Effector memory CD4-positive, alpha-beta T cell (primary cell): ENCODE data around the gene CLEC4G.

ENCODE experiments used
- DNase-seq, 3 donors: peaks; one replicate each; pipeline ENCODE4 v3.0.0-alpha.2; 2020
- H3K27ac ChIP-seq: 2 replicates; pipeline ENCODE4 v1.7.0; 2013; ENCODE audit warnings: mild to moderate bottlenecking, low read length, moderate library complexity; ENCODE audit not compliant: insufficient read depth, poor library complexity, severe bottlenecking
- H3K27me3 ChIP-seq: replicated peaks from 2 replicates; pipeline ENCODE4 v1.7.0; 2013; ENCODE audit warnings: mild to moderate bottlenecking, low read length; ENCODE audit not compliant: insufficient read depth, control insufficient read depth, poor library complexity, severe bottlenecking
- H3K36me3 ChIP-seq: 2 replicates; pipeline ENCODE4 v1.7.0; 2013; ENCODE audit warnings: mild to moderate bottlenecking, low read length, moderate library complexity; ENCODE audit not compliant: control insufficient read depth, insufficient read depth
- H3K4me1 ChIP-seq: 2 replicates; pipeline ENCODE4 v1.7.0; 2013; ENCODE audit warnings: low read length, mild to moderate bottlenecking; ENCODE audit not compliant: control insufficient read depth, insufficient read depth, poor library complexity, severe bottlenecking
- H3K4me3 ChIP-seq: 2 replicates; pipeline ENCODE4 v1.7.0; 2013; ENCODE audit warnings: low read length, low read depth, mild to moderate bottlenecking; ENCODE audit not compliant: insufficient read depth, poor library complexity, severe bottlenecking
- H3K9me3 ChIP-seq: 2 replicates; pipeline ENCODE4 v1.7.0; 2013; ENCODE audit warnings: mild to moderate bottlenecking, low read length, moderate library complexity; ENCODE audit not compliant: control insufficient read depth

The CLEC4G gene

DNA sequence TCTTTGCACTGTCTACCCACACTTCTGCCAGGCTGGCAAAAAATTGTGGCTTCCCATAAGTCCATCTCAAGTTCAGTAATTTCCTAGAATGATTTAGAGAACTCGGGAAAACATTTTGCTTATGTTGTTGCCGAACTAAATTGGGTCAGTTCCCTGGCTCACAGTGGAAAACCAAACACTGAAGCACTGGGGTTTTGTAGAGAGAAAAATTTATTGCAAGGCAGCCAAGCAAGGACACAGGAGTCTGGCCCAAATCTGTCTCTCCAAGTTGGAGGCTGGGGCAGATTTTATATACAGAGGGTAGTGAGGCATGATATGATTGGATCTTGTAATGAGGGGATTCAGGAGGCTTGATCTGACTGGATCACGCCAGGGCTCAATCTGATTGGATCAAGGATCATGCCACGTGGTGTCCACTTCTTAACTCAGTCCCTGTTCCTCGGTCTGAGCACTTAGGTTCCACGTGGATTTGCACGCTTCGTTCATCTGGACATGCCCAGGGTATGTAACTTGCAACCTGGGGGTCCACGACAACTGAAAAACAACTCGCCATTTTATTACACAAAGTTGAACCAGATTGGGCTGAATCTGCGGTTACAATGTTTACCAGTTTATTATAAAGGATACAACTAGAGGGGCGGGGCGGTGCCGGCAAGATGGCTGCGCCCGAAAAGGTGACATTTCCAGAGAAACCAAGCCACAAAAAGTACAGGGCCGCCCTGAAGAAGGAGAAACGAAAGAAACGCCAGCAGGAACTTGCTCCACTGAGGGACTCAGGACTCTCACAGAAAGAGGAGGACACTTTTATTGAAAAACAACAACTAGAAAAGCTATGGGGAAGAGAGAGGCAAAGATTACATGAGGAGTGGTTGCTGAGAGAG is 8.1 kb upstream of the CLEC4G start:
- no peaks in the 10 kb centered on the region for H3K9me3 ChIP-seq
- H3K4me3 ChIP-seq = no peak overlapping the region
- H3K27ac ChIP-seq = no peak overlapping the region
- no peak for DNase-seq
- H3K4me1 ChIP-seq = no peaks in the 10 kb centered on the region
- H3K36me3 ChIP-seq = no peaks in the 10 kb centered on the region
- H3K27me3 ChIP-seq = no peaks in the 10 kb centered on the region

DNA sequence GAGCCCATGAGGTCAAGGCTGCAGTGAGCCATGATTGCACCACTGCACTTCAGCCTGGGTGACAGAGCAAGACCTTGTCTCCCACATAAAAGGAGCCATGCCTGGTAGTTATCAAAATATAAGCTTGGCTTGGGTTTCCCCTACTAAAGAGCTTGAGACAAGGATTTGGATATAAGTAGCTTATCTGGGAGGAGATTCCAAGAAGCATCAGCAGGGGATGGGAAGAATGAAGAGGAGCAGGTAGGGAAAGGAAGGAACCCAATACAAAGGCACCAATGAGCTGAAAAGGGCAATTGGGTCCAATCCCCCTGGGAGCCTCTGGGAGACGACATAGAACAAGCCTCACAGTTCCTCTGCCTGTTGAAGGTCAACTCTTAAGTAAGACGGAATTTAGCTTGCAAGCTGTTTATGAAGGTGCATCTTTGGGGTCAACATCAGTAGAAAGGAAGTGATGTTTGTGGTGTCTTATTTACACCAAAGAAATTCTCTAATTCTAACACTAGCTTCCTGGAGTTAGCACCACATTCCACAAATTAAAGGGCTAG is 7.4 kb upstream of the CLEC4G start:
- DNase-seq = no peak
- no peaks in the 10 kb centered on the region for H3K36me3 ChIP-seq
- no peak overlapping the region for H3K27ac ChIP-seq
- no peaks in the 10 kb centered on the region for H3K27me3 ChIP-seq
- H3K4me3 ChIP-seq = no peak overlapping the region
- no peaks in the 10 kb centered on the region for H3K4me1 ChIP-seq
- no peaks in the 10 kb centered on the region for H3K9me3 ChIP-seq

DNA sequence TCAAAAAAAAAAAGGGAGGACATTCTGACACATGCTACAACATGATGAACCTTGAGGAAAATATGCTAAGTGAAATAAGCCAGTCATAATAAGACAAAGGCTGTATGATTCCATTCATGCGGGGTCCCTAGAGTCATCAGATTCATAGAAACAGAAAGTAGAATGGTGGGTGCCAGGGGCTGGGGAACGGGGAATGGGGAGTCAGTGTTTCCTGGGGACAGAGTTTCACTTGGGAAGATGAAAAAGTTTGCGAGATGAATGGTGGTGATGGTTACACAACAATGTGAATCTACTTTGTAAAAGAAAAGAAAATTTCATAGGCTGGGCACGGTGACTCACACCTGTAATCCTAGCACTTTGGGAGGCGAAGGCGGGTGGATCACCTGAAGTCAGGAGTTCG is 6.1 kb upstream of the CLEC4G start:
- Histone ChIP-seq H3K9me3 (no peaks in the 10 kb centered on the region), H3K36me3 (no peaks in the 10 kb centered on the region), H3K27me3 (no peaks in the 10 kb centered on the region), H3K27ac (no peak overlapping the region), H3K4me1 (no peaks in the 10 kb centered on the region), H3K4me3 (no peak overlapping the region)
- no peak for DNase-seq

DNA sequence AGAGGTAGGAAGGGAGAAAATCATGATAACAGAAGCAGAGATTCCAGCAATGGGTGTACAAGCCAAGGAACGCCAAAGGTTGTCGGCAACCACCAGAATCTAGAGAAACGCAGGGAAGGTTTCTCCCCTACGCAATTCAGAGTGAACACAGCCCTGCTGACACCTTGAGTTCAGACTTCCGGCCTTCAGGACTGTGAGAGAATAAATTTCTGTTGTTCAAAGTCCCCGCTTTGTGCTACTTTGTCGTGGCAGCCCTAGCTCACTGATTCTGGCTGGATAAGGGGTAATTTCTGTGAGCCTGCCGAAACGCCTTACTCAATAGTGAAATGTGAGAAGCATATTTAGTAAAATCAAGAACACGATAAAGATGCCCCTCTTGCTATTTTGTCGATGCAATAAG is 5.3 kb upstream of the CLEC4G start:
- no peak for DNase-seq
- no peaks in the 10 kb centered on the region for H3K4me1 ChIP-seq
- H3K36me3 ChIP-seq = no peaks in the 10 kb centered on the region
- no peak overlapping the region for H3K27ac ChIP-seq
- no peak overlapping the region for H3K4me3 ChIP-seq
- no peaks in the 10 kb centered on the region for H3K9me3 ChIP-seq
- no peaks in the 10 kb centered on the region for H3K27me3 ChIP-seq

DNA sequence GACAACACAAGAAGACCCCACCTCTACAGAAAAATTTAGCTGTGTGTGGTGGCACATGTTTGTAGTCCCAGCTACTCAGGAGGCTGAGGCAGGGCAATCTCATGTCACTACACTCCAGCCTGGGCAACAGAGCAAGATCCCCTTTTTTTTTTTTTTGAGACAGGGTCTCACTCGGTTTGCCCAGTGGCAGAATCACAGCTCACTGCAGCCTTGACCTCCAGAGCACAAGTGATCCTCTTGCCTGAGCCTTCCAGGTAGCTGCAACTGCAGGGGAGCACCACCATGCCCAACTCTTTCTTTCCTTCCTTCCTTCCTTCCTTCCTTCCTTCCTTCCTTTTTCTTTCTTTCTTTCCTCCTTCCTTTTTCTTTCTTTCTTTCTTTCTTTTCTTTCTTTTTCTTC is 4.2 kb upstream of the CLEC4G start:
- no peak for DNase-seq
- H3K4me3 ChIP-seq = no peak overlapping the region
- H3K9me3 ChIP-seq = no peaks in the 10 kb centered on the region
- peaks cover 3% of the 10 kb centered on the region for H3K27me3 ChIP-seq
- H3K4me1 ChIP-seq = no peaks in the 10 kb centered on the region
- H3K27ac ChIP-seq = no peak overlapping the region
- no peaks in the 10 kb centered on the region for H3K36me3 ChIP-seq

DNA sequence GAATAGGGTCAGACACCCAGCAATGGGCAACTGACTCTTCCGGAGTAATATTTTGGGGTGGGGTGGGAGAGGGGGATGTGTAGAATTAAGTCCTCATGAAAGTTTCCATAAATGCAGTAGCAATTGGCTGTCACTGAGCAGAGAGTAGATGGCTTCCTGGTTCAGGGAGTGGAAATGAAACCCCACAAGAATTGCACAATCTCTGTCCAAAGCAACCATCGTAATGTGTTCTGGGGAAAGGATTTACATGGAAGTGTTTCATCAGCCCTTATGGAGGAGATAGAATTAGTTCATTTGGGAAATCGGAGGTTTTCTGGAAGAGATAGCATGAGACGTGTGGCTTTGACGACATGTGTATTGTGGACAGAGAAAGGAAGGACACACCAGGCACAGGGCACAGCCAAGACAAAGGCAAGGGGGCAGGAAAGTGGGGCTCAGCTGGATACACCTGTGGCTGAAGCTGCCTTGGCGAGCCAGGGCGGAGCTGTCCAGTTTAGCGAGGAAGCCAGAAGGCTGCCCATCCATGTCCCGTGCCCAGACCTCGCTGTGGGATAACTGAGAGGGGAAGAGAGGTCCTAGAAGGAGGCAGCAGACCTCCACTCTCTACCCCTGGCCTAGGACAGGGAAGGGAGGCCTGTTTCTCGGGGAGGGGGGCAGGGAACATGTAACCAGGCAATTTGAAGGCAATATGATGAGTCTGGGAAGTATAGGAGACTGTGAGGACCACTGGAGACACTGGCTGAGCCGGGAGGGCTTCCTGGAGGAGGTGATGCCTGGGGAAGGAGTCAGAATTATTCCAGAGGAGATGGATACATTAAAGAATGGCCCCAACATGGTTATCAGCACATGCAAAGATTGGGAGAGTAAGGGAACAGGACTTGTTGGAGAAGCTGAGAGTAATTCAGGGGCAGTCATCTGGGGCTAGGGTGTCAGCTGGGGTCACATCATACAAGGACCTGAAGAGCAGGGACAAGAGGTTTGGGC is 2.6 kb upstream of the CLEC4G start:
- no peak for DNase-seq
- H3K9me3 ChIP-seq = no peaks in the 10 kb centered on the region
- no peak overlapping the region for H3K27ac ChIP-seq
- H3K4me3 ChIP-seq = no peak overlapping the region
- peaks cover 10% of the 10 kb centered on the region for H3K4me1 ChIP-seq
- H3K36me3 ChIP-seq = no peaks in the 10 kb centered on the region
- peaks cover 15% of the 10 kb centered on the region for H3K27me3 ChIP-seq

DNA sequence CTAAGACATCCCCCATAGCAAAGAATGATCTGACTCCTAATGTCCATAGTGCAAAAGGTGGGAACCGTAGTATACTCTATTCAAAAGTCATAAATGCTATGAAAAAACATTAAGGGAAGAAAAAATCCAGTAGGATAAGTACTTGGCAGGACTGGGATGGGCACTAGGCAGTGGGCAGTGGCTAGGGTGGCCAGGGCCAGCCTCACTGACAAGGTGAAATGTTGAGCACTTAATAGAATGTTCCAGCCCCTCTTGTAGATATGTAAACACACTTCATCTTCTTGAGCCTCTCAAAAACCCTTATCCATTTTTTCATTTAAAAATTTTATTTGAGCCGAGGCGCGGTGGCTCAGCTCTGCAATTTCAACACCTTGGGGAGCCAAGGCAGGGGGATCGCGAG is 1.5 kb upstream of the CLEC4G start:
- Histone ChIP-seq H3K27me3 (peaks cover 26% of the 10 kb centered on the region), H3K9me3 (no peaks in the 10 kb centered on the region), H3K4me3 (no peak overlapping the region), H3K4me1 (peaks cover 10% of the 10 kb centered on the region), H3K27ac (no peak overlapping the region), H3K36me3 (no peaks in the 10 kb centered on the region)
- no peak for DNase-seq

DNA sequence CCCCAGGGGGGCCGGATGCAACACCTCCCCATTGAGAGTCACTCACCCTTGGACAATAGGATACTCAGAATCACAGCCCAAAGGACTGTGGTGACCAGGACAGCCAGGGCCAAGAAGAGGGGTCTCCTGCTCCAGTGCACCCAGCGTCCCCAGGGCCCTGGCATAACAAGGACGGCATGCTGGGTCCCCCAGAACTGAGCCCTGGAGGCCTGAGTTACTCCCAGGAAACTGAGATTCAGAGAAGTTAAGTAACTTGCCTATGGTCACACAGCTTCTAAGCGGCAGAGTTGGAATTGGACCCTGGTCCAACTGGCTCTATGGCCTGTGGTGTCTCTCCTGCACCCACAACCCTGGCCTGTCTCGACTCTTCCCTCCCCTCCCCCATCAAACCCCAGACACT is 295 bp downstream of the CLEC4G start:
- Histone ChIP-seq H3K9me3 (no peaks in the 10 kb centered on the region), H3K27ac (no peak overlapping the region), H3K27me3 (peaks cover 28% of the 10 kb centered on the region), H3K4me1 (peaks cover 10% of the 10 kb centered on the region), H3K4me3 (no peak overlapping the region), H3K36me3 (no peaks in the 10 kb centered on the region)
- no peak for DNase-seq

DNA sequence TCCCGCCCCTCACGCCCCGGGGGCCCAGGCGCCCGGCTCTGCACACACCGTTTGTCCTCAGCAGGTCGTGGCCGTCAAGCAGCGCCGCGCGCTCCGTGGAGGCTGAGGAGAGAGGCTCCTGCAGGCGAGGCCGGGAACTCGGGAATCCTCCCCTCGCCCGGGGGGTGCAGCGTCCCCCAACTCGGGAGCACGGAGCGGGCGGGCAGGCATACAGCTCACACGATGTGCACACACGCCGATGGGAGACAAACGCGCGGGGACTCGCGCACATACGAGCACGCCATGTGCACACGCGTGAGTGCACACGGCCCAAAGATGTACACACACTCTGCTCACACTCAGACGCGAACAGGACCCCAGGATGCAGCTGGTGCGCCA is 703 bp downstream of the CLEC4G start:
- H3K36me3 ChIP-seq = no peaks in the 10 kb centered on the region
- no peak for DNase-seq
- H3K27me3 ChIP-seq = peaks cover 28% of the 10 kb centered on the region
- no peaks in the 10 kb centered on the region for H3K9me3 ChIP-seq
- H3K4me1 ChIP-seq = peaks cover 10% of the 10 kb centered on the region
- no peak overlapping the region for H3K4me3 ChIP-seq
- no peak overlapping the region for H3K27ac ChIP-seq
